Neural cell (in vitro differentiated cells): Measurements from ENCODE around the gene CD300H. TPM values are rescaled to one million over a fixed set of nuclear protein-coding genes. Genes with fewer than 3 reads are reported as not detected.
"Not testable (repeated sequence)": the region's sequence is repeated elsewhere in the genome, so short reads cannot be mapped to it uniquely, and the experiment has no call there.

ENCODE experiments used
- H2AFZ ChIP-seq: fragments of 200-600, 300-800 bp; sonication (generic), shearing (Covaris generic); 2 replicates; pipeline ENCODE4 v1.6.0; 2014; ENCODE audit warnings: low read depth, mild to moderate bottlenecking, antibody characterized with exemption, low read length, moderate library complexity
- H3F3A ChIP-seq: fragments of 200-600 bp; shearing (Covaris generic); 2 replicates; pipeline ENCODE4 v1.6.1; 2016; ENCODE audit warnings: mild to moderate bottlenecking, moderate library complexity, mixed read lengths, antibody characterized with exemption, low read length; ENCODE audit not compliant: insufficient read depth, poor library complexity, severe bottlenecking
- H3K27ac ChIP-seq: fragments of 200-600, 300-800 bp; sonication (generic), shearing (Covaris generic); 2 replicates; pipeline ENCODE4 v1.5.1; 2014; ENCODE audit warnings: mild to moderate bottlenecking, low read length, moderate library complexity
- H3K27me3 ChIP-seq: fragments of 300-800, 200-600 bp; sonication (generic), shearing (Covaris generic); 2 replicates; pipeline ENCODE4 v1.6.0; 2014; ENCODE audit warnings: mild to moderate bottlenecking, low read depth, low read length, moderate library complexity; ENCODE audit not compliant: insufficient read depth
- H3K36me3 ChIP-seq: fragments of 300-800, 200-600 bp; sonication (generic), shearing (Covaris generic); 2 replicates; pipeline ENCODE4 v1.5.1; 2014; ENCODE audit warnings: mild to moderate bottlenecking, antibody characterized with exemption, low read length, moderate library complexity; ENCODE audit not compliant: insufficient read depth
- H3K4me2 ChIP-seq: fragments of 300-800, 200-600 bp; sonication (generic), shearing (Covaris generic); 2 replicates; pipeline ENCODE4 v1.6.0; 2014; ENCODE audit warnings: mild to moderate bottlenecking, low read length
- H3K4me3 ChIP-seq: fragments of 300-800, 200-600 bp; sonication (generic), shearing (Covaris generic); 2 replicates; pipeline ENCODE4 v1.5.1; 2014; ENCODE audit warnings: mild to moderate bottlenecking, low read length, moderate library complexity
- H3K79me2 ChIP-seq: fragments of 200-600 bp; shearing (Covaris generic); replicated peaks from 2 replicates; pipeline ENCODE4 v1.6.0; 2014; ENCODE audit warnings: mild to moderate bottlenecking, low read length, moderate library complexity; ENCODE audit not compliant: insufficient read depth
- H3K9ac ChIP-seq: fragments of 300-800, 200-600 bp; sonication (generic), shearing (Covaris generic); 2 replicates; pipeline ENCODE4 v1.6.1; 2016; ENCODE audit warnings: mild to moderate bottlenecking, low read length, mixed read lengths
- H3K9me2 ChIP-seq: fragments of 200-600 bp; shearing (Covaris generic); 2 replicates; pipeline ENCODE4 v1.6.1; 2016; ENCODE audit warnings: mild to moderate bottlenecking, low read length, mixed read lengths; ENCODE audit not compliant: insufficient read depth
- H3K9me3 ChIP-seq: fragments of 200-600, 300-800 bp; sonication (generic), shearing (Covaris generic); 2 replicates; pipeline ENCODE4 v1.6.1; 2016; ENCODE audit warnings: mild to moderate bottlenecking, mixed run types, low read length, moderate library complexity, mixed read lengths
- H4K20me1 ChIP-seq: fragments of 200-600 bp; shearing (Covaris generic); 2 replicates; pipeline ENCODE4 v1.6.1; 2016; ENCODE audit warnings: mild to moderate bottlenecking, mixed run types; ENCODE audit not compliant: insufficient read depth
- CTCF ChIP-seq: fragments of 450-650 bp; IDR thresholded peaks from 2 replicates; pipeline ENCODE4 v1.5.1; 2014; ENCODE audit warnings: antibody characterized with exemption, mild to moderate bottlenecking, moderate library complexity; ENCODE audit not compliant: poor library complexity, severe bottlenecking
- EP300 ChIP-seq: fragments of 450-650 bp; conservative IDR thresholded peaks from 2 replicates; pipeline ENCODE4 v1.6.1; 2014; ENCODE audit warnings: antibody characterized with exemption, mild to moderate bottlenecking, moderate library complexity; ENCODE audit not compliant: poor library complexity, severe bottlenecking
- EZH2 ChIP-seq: fragments of 200-600, 300-800 bp; shearing (Covaris generic), sonication (generic); IDR thresholded peaks from 2 replicates; pipeline ENCODE4 v1.6.1; 2014; ENCODE audit warnings: antibody characterized with exemption, low read length, borderline replicate concordance, mild to moderate bottlenecking; ENCODE audit not compliant: insufficient read depth, poor library complexity, severe bottlenecking
- MXI1 ChIP-seq: fragments of 450-650 bp; conservative IDR thresholded peaks from 2 replicates; pipeline ENCODE4 v1.6.1; 2014; ENCODE audit warnings: antibody characterized with exemption, mild to moderate bottlenecking; ENCODE audit not compliant: poor library complexity, severe bottlenecking
- POLR2AphosphoS5 ChIP-seq: IDR thresholded peaks from 2 replicates; pipeline ENCODE4 v1.6.1; 2012
- RAD21 ChIP-seq: fragments of 450-650 bp; conservative IDR thresholded peaks from 2 replicates; pipeline ENCODE4 v1.6.1; 2014; ENCODE audit warnings: antibody characterized with exemption, mild to moderate bottlenecking, moderate library complexity
- REST ChIP-seq: IDR thresholded peaks from 2 replicates; pipeline ENCODE4 v1.6.1; 2012; ENCODE audit warnings: borderline replicate concordance
- SMC3 ChIP-seq: fragments of 450-650 bp; conservative IDR thresholded peaks from 2 replicates; pipeline ENCODE4 v1.6.1; 2014; ENCODE audit warnings: antibody characterized with exemption, mild to moderate bottlenecking, moderate library complexity; ENCODE audit not compliant: poor library complexity
- TAF1 ChIP-seq: IDR thresholded peaks from 2 replicates; pipeline ENCODE4 v1.6.1; 2012; ENCODE audit warnings: low read depth
- polyA plus RNA-seq: library from polyadenylated mRNA; depleted of rRNA; stranded (reverse); fragments of >200 nt; gene quantifications from 2 replicates; pipeline ENCODE4 v1.2.3, GENCODE V29; 2014

Gene CD300H
- polyA plus RNA-seq, 1 donor from 2014 or later = not detected

GRCh38 chr17:74520790-74521480 lies 46.4 kb downstream of the CD300H start:
- no peaks in the 10 kb centered on the region for H4K20me1 ChIP-seq
- H3K27me3 ChIP-seq = no peaks in the 10 kb centered on the region
- no peaks in the 10 kb centered on the region for H3K9me3 ChIP-seq
- H3K4me3 ChIP-seq = no peak overlapping the region
- H2AFZ ChIP-seq = no peak overlapping the region
- no peak overlapping the region for H3K27ac ChIP-seq
- TF ChIP-seq RAD21 (no peak), POLR2AphosphoS5 (no peak), EP300 (no peak), EZH2 (no peak), MXI1 (no peak), SMC3 (no peak), REST (no peak), CTCF (no peak), TAF1 (no peak)
- no peaks in the 10 kb centered on the region for H3K36me3 ChIP-seq
- no peaks in the 10 kb centered on the region for H3K9me2 ChIP-seq
- no peak overlapping the region for H3K4me2 ChIP-seq
- no peaks in the 10 kb centered on the region for H3F3A ChIP-seq
- H3K79me2 ChIP-seq = no peaks in the 10 kb centered on the region
- no peak overlapping the region for H3K9ac ChIP-seq

GRCh38 chr17:74520016-74520434 lies 47.3 kb downstream of the CD300H start:
- Histone ChIP-seq H3K9me3 (no peaks in the 10 kb centered on the region), H4K20me1 (no peaks in the 10 kb centered on the region), H3K36me3 (no peaks in the 10 kb centered on the region), H3K4me3 (no peak overlapping the region), H3K79me2 (no peaks in the 10 kb centered on the region), H2AFZ (no peak overlapping the region), H3F3A (no peaks in the 10 kb centered on the region), H3K9me2 (no peaks in the 10 kb centered on the region), H3K9ac (no peak overlapping the region), H3K27me3 (no peaks in the 10 kb centered on the region), H3K4me2 (no peak overlapping the region), H3K27ac (no peak overlapping the region)
- TF ChIP-seq EP300 (no peak), EZH2 (no peak), CTCF (no peak), MXI1 (no peak), SMC3 (no peak), TAF1 (no peak), RAD21 (no peak), POLR2AphosphoS5 (no peak), REST (no peak)

GRCh38 chr17:74518413-74518981 lies 48.8 kb downstream of the CD300H start:
- not testable (repeated sequence) for H3K9me3 ChIP-seq, H3F3A ChIP-seq, H3K4me3 ChIP-seq, H3K27me3 ChIP-seq, H3K27ac ChIP-seq, H3K9ac ChIP-seq, H3K36me3 ChIP-seq, H3K9me2 ChIP-seq, H4K20me1 ChIP-seq, H3K4me2 ChIP-seq, H3K79me2 ChIP-seq, H2AFZ ChIP-seq
